Brain microvascular endothelial cell (primary cell): Measurements from ENCODE around the gene PSMG4.

Experiments
- DNase-seq: peaks from one replicate; pipeline ENCODE4 v3.0.0-alpha.2; 2020
- H3K27ac ChIP-seq: fragments of 250-450 bp; sonication (Bioruptor Pico); 2 replicates; pipeline ENCODE4 v1.5.1; 2020; ENCODE audit warnings: mild to moderate bottlenecking, moderate library complexity
- H3K27me3 ChIP-seq: fragments of 250-450 bp; sonication (Bioruptor Pico); replicated peaks from 2 replicates; pipeline ENCODE4 v1.5.1; 2020; ENCODE audit warnings: mild to moderate bottlenecking
- H3K36me3 ChIP-seq: fragments of 250-450 bp; sonication (Bioruptor Pico); replicated peaks from 2 replicates; pipeline ENCODE4 v1.5.1; 2020; ENCODE audit warnings: mild to moderate bottlenecking
- H3K4me3 ChIP-seq: 2 replicates; pipeline ENCODE4 v1.5.1; 2011; ENCODE audit warnings: low read depth, mild to moderate bottlenecking, control low read depth, low read length, moderate library complexity
- in situ Hi-C: cut with HindIII; loops from 2 replicates; pipeline ENCODE4 v1.10.0; 2017; ENCODE audit warnings: low sequenced_read_pairs, low pct_ligation_motif_present
- TF ChIP-seq, protein P1 (sequence below): IDR thresholded peaks from 2 replicates; pipeline ENCODE4 v1.5.1; 2011; ENCODE audit warnings: low read depth, mild to moderate bottlenecking, moderate library complexity, low read length, control low read depth, inconsistent platforms; ENCODE audit errors: missing control alignments

PSMG4 gene

DNA sequence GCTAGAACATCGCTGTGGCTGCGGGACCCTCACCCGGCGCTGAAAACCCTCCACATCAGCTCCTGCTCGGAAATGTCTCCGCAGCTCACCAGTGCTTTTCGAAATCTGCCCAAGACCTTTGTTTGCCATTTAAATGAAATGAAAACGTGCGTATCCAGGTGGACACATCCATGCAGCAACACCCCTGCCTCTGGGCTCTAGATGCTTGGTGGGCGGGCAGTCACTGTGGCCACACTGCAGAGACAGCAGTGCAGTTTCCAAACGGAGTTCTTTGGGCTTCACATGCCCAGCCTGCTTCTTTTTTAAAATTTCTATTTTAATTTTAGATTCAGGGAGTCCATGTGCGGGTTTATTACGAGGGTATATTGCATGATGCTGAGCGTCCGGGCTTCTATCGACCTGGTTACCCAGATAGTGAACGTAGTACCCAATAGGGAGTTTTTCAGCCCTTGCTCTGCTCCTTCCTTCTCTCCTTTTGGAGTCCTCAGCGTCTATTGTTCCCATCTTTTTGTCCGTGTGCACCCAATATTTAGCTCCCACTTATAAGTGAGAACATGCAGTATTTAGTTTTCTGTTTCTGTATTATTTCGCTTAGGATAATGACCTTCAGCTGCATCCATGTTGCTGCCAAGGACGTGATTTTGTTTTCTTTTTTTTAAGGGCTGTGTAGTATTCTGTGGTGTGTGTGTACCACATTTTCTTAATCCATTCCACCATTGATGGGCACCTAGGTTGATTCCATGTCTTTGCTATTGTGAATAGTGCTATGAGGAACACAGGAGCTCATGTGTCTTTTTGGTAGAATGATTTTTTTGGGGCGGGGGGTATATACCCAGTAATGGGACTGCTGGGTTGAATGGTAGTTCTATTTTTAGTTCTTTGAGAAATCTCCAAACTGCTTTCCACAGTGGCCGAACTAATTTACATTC is 26.5 kb upstream of the PSMG4 start:
- in situ Hi-C loops = no loop called here
- H3K4me3 ChIP-seq = peak overlapping the region; percentile 63
- peaks cover 43% of the 10 kb centered on the region for H3K27me3 ChIP-seq

DNA sequence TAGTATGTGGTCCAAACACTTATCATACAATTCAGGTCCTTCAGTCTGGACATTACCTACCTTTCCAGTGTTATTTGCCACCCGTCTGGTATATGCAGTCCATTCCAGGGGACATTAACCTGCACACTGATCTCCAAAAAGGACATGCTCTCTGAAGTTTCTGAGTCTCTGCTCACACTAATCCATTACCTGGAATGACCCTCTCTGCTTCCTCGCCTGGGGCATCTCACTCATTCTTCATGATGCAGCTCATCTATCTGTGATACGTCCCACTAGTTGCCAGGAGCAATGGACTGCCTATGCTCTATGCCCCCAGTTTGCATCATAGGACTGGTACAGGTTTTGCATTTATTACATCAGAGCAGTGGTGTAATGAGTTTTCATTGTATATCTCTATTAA is 25.4 kb upstream of the PSMG4 start:
- no peak overlapping the region for H3K27ac ChIP-seq
- no peak overlapping the region for H3K4me3 ChIP-seq
- in situ Hi-C loops = no loop called here
- DNase-seq = no peak
- H3K36me3 ChIP-seq = no peaks in the 10 kb centered on the region
- TF ChIP-seq, protein P1, sequence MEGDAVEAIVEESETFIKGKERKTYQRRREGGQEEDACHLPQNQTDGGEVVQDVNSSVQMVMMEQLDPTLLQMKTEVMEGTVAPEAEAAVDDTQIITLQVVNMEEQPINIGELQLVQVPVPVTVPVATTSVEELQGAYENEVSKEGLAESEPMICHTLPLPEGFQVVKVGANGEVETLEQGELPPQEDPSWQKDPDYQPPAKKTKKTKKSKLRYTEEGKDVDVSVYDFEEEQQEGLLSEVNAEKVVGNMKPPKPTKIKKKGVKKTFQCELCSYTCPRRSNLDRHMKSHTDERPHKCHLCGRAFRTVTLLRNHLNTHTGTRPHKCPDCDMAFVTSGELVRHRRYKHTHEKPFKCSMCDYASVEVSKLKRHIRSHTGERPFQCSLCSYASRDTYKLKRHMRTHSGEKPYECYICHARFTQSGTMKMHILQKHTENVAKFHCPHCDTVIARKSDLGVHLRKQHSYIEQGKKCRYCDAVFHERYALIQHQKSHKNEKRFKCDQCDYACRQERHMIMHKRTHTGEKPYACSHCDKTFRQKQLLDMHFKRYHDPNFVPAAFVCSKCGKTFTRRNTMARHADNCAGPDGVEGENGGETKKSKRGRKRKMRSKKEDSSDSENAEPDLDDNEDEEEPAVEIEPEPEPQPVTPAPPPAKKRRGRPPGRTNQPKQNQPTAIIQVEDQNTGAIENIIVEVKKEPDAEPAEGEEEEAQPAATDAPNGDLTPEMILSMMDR = no peak
- H3K27me3 ChIP-seq = peaks cover 33% of the 10 kb centered on the region

More for the DNA sequence above, 26.5 kb upstream of the PSMG4 start:
- no peak overlapping the region for H3K27ac ChIP-seq
- TF ChIP-seq, protein P1 = no peak
- no peaks in the 10 kb centered on the region for H3K36me3 ChIP-seq
- no peak for DNase-seq

DNA sequence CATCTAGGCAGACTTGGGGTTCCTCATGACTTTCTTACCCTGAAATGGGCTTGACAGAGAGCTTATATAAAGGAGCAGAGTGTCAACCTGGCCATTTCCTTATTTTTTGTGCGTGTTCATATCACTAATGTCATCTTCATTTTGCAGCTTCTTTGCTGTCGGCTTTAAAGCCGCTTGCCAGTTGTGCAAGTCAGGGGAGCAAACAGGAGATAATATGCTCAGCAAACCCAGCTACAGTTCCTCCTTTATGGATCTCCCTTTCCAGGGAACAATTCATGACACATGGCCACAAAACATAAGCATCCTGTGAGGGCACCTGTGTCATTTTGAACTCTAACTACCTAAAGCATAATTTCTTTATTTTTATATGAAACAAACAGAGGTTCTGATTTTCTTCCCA is 24.8 kb upstream of the PSMG4 start:
- no peaks in the 10 kb centered on the region for H3K36me3 ChIP-seq
- no peak overlapping the region for H3K4me3 ChIP-seq
- in situ Hi-C loops = no loop called here
- TF ChIP-seq, protein P1 = no peak
- H3K27me3 ChIP-seq = peaks cover 29% of the 10 kb centered on the region
- DNase-seq = no peak
- no peak overlapping the region for H3K27ac ChIP-seq

DNA sequence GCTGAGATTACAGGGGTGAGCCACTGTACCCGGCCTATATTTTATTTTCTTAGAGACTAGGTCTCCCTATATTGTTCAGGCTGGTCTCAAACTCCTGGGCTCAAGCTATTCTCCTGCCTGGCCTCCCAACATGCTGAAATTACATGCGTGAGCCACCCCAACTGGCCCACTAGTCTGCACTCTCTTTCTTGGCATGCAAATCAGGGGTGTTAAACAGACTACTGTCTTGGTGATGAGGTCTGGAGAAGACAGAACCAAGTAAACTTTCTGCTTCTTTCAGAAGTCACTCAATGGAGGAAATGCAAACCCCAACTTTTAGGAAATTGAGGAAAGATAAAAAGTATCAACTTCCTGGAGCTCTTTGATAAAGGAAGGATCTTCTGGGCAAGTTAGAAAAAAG is 23.3 kb upstream of the PSMG4 start:
- Histone ChIP-seq H3K4me3 (no peak overlapping the region), H3K27me3 (peaks cover 15% of the 10 kb centered on the region), H3K36me3 (no peaks in the 10 kb centered on the region), H3K27ac (no peak overlapping the region)
- TF ChIP-seq, protein P1 = no peak
- in situ Hi-C loops = no loop called here
- DNase-seq = no peak

DNA sequence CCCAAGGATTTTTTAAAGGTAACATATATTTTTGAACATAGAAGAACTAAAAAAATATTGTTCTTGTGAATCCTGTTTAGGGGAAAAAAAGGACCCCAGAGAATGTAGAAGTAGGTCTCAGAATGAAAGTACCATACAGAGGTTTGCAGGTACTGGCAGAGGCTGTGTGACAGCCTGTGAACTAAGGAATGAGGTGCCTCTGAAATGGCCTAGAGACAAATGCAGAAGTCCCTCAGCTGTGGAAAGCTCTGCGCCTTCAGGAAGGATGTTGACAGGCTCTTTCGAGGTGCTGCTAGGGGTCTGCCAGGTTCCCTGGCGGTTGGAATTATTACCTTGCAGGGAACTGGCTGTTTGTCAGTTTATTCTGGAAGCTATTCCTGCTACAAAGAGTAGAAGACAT is 22.7 kb upstream of the PSMG4 start:
- no peak overlapping the region for H3K4me3 ChIP-seq
- no peak for DNase-seq
- in situ Hi-C loops = no loop called here
- TF ChIP-seq, protein P1 = no peak
- H3K36me3 ChIP-seq = no peaks in the 10 kb centered on the region
- peaks cover 12% of the 10 kb centered on the region for H3K27me3 ChIP-seq
- no peak overlapping the region for H3K27ac ChIP-seq
